Measurements from ENCODE around the gene EVI2A. TPM values are rescaled to one million over a fixed set of nuclear protein-coding genes. Genes with fewer than 3 reads are reported as not detected.

The EVI2A gene
- total and polyA plus RNA-seq, 4 donors, result 20.4 to 58.7 (median 34.5) TPM

- no peak for DNase-seq (ENCODE audit: low read depth in 4 of 6, low spot score in 6 of 6)
- no peaks in the 10 kb centered on the region for H3K9me3 ChIP-seq (ENCODE audit: control insufficient read depth, insufficient read depth, low read length)
- H3K36me3 ChIP-seq (ENCODE audit: control insufficient read depth, insufficient read depth, low read length), result no peaks in the 10 kb centered on the region
- no CpG with 5 or more reads among the region's 1 CpG for WGBS (ENCODE audit: insufficient coverage)
- H3K4me3 ChIP-seq (ENCODE audit: low read depth, low read length), result no peak overlapping the region
- H3K4me1 ChIP-seq (ENCODE audit: control insufficient read depth, insufficient read depth, low read length), result no peaks in the 10 kb centered on the region
- H3K27me3 ChIP-seq (ENCODE audit: control insufficient read depth, insufficient read depth, low read length), result no peaks in the 10 kb centered on the region
- no peak overlapping the region for H3K27ac ChIP-seq (ENCODE audit: low read depth, low read length)
These were observed 13.8 kb downstream of the EVI2A start for GRCh38 chr17:31307640-31308039.

DNA sequence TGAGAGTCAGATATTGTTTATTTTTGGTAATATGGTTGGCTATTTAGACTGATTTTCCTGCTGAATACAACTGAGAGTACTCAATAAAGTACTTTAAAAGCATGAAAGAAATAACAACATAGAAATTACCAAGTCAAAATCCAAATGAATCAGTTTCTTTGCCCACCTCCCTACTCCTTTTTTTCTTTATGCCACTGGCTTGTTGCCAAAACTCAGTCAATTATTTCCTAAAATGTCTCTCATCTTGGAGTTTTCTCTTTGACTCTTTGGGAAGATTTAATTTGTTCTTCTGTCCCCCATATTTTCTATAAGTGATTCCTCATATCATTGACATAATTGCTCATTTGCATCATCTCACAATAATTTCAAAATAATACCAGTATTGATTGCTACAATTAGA, 21.8 kb downstream of the EVI2A start:
- no peak overlapping the region for H3K27ac ChIP-seq (ENCODE audit: low read depth, low read length)
- no peaks in the 10 kb centered on the region for H3K36me3 ChIP-seq (ENCODE audit: control insufficient read depth, insufficient read depth, low read length)
- DNase-seq (ENCODE audit: low read depth in 4 of 6, low spot score in 6 of 6), result no peak
- H3K27me3 ChIP-seq (ENCODE audit: control insufficient read depth, insufficient read depth, low read length), result no peaks in the 10 kb centered on the region
- H3K9me3 ChIP-seq (ENCODE audit: control insufficient read depth, insufficient read depth, low read length), result no peaks in the 10 kb centered on the region
- H3K4me3 ChIP-seq (ENCODE audit: low read depth, low read length), result no peak overlapping the region
- no peaks in the 10 kb centered on the region for H3K4me1 ChIP-seq (ENCODE audit: control insufficient read depth, insufficient read depth, low read length)

DNA sequence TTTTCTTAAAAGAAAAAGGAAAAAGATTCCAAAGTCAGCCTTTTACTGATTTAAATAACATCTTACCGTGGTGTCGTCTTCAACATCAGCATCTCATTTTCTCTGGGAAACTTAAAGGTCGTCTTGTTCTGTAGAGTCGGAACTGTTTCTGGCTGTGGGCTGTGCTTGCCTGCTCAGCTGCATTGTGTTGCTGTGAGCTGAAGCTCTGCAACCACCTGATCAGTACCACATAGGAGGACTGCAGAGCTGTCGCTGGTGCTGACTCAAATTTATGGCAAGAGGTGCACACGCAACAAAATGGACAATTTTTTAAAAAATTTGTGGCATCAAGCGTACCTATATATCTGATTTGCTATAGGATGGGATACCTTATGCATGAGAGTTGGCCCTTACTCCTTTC, 24.3 kb downstream of the EVI2A start, which contains the start of gene OMG:
OMG (minus strand) TSS at position 150 of the 400 bp plus-strand sequence. CDS start 908 bp downstream, outside the sequence.
- 11% methylated on average over 3 of the region's 7 CpGs for WGBS (ENCODE audit: insufficient coverage)
- H3K4me1 ChIP-seq (ENCODE audit: control insufficient read depth, insufficient read depth, low read length), result no peaks in the 10 kb centered on the region
- no peaks in the 10 kb centered on the region for H3K36me3 ChIP-seq (ENCODE audit: control insufficient read depth, insufficient read depth, low read length)
- DNase-seq (ENCODE audit: low read depth in 4 of 6, low spot score in 6 of 6), result peak in 4 of 6 donors; percentile 49 to 90 (median 64)
- H3K27ac ChIP-seq (ENCODE audit: low read depth, low read length), result peak within 1 kb of the TSS; percentile 70
- H3K4me3 ChIP-seq (ENCODE audit: low read depth, low read length), result peak within 1 kb of the TSS; percentile 43
- no peaks in the 10 kb centered on the region for H3K9me3 ChIP-seq (ENCODE audit: control insufficient read depth, insufficient read depth, low read length)
- H3K27me3 ChIP-seq (ENCODE audit: control insufficient read depth, insufficient read depth, low read length), result no peaks in the 10 kb centered on the region

DNA sequence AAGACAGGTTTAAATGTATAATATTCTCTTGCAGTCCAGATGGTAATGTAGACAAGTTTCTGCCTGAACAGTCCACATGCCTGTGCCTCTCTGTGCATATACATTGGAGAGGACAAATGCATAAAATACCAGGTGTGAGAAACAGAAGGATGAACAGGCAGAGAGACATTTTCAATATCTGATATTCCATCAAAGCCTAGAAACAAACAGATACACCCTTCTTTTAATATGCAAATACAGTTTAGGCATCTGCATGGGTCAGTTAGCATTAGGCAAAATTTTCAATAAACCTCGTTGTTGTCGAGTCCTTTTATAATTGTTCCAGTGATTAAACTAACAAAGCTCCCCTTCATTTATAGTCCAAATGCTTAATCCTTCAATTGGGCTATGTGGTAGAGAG, 25.3 kb downstream of the EVI2A start:
- peak in 2 of 6 donors; percentile 43 to 44 for DNase-seq (ENCODE audit: low read depth in 4 of 6, low spot score in 6 of 6)
- Histone ChIP-seq H3K4me1 (ENCODE audit: control insufficient read depth, insufficient read depth, low read length) (no peaks in the 10 kb centered on the region), H3K27ac (ENCODE audit: low read depth, low read length) (peak overlapping the region; percentile 70), H3K27me3 (ENCODE audit: control insufficient read depth, insufficient read depth, low read length) (no peaks in the 10 kb centered on the region), H3K4me3 (ENCODE audit: low read depth, low read length) (peak overlapping the region; percentile 43), H3K36me3 (ENCODE audit: control insufficient read depth, insufficient read depth, low read length) (no peaks in the 10 kb centered on the region), H3K9me3 (ENCODE audit: control insufficient read depth, insufficient read depth, low read length) (no peaks in the 10 kb centered on the region)
- WGBS (ENCODE audit: insufficient coverage), result no CpG with 5 or more reads among the region's 2 CpGs

DNA sequence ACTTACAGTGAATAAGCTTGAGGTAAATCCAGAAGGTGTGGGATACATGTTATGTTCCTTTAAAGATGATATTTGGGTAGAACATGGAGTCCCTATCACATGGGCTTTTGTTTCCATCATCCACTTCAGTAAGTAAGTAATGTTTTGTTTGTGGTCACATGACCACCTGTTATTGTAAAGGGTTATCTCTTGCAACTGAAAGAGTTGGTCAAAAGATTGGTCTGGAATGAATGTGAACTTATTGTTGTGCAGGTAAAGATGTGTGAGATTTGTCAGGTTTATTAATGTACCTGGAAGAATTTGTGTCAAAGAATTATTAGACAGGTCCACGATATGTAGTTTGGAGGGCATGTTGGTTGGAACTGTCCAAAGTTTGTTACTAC, 25.9 kb downstream of the EVI2A start:
- Histone ChIP-seq H3K27me3 (ENCODE audit: control insufficient read depth, insufficient read depth, low read length) (no peaks in the 10 kb centered on the region), H3K4me1 (ENCODE audit: control insufficient read depth, insufficient read depth, low read length) (no peaks in the 10 kb centered on the region), H3K9me3 (ENCODE audit: control insufficient read depth, insufficient read depth, low read length) (no peaks in the 10 kb centered on the region), H3K36me3 (ENCODE audit: control insufficient read depth, insufficient read depth, low read length) (no peaks in the 10 kb centered on the region), H3K4me3 (ENCODE audit: low read depth, low read length) (peak overlapping the region; percentile 43), H3K27ac (ENCODE audit: low read depth, low read length) (peak overlapping the region; percentile 35)
- no peak for DNase-seq (ENCODE audit: low read depth in 4 of 6, low spot score in 6 of 6)
- WGBS (ENCODE audit: insufficient coverage), result 86% methylated on average over 1 of the region's 1 CpG

GRCh38 chr17:31294820-31295488, 26.5 kb downstream of the EVI2A start:
- H3K4me1 ChIP-seq (ENCODE audit: control insufficient read depth, insufficient read depth, low read length), result no peaks in the 10 kb centered on the region
- H3K27me3 ChIP-seq (ENCODE audit: control insufficient read depth, insufficient read depth, low read length), result no peaks in the 10 kb centered on the region
- 65% methylated on average over 2 of the region's 3 CpGs for WGBS (ENCODE audit: insufficient coverage)
- H3K4me3 ChIP-seq (ENCODE audit: low read depth, low read length), result peak overlapping the region; percentile 43
- no peak overlapping the region for H3K27ac ChIP-seq (ENCODE audit: low read depth, low read length)
- DNase-seq (ENCODE audit: low read depth in 4 of 6, low spot score in 6 of 6), result no peak
- no peaks in the 10 kb centered on the region for H3K36me3 ChIP-seq (ENCODE audit: control insufficient read depth, insufficient read depth, low read length)
- H3K9me3 ChIP-seq (ENCODE audit: control insufficient read depth, insufficient read depth, low read length), result no peaks in the 10 kb centered on the region

GRCh38 chr17:31294231-31294630, 27.2 kb downstream of the EVI2A start:
- DNase-seq (ENCODE audit: low read depth in 4 of 6, low spot score in 6 of 6), result no peak
- WGBS (ENCODE audit: insufficient coverage), result no CpG with 5 or more reads among the region's 3 CpGs
- no peaks in the 10 kb centered on the region for H3K27me3 ChIP-seq (ENCODE audit: control insufficient read depth, insufficient read depth, low read length)
- H3K36me3 ChIP-seq (ENCODE audit: control insufficient read depth, insufficient read depth, low read length), result no peaks in the 10 kb centered on the region
- no peak overlapping the region for H3K27ac ChIP-seq (ENCODE audit: low read depth, low read length)
- no peaks in the 10 kb centered on the region for H3K9me3 ChIP-seq (ENCODE audit: control insufficient read depth, insufficient read depth, low read length)
- peak overlapping the region; percentile 7 for H3K4me3 ChIP-seq (ENCODE audit: low read depth, low read length)
- H3K4me1 ChIP-seq (ENCODE audit: control insufficient read depth, insufficient read depth, low read length), result no peaks in the 10 kb centered on the region

DNA sequence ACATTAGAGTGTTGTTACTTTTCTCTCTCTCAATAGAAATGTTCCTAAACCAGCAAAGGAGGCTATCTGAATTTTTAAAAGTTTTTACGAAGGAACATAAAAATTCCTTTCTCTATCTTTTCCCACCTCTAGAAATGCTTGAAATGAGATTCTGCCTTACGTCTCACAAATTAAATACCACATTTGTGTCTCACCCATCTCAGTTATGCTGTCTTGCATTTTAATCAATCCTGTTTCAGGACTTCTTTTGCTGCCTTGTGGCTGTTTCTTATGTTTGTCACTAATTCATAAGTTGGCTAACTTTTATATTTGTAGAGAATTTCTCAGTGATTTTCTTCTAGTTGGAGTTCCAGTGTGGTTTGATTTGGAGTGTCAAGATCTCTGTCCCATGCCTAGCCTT, 27.8 kb downstream of the EVI2A start:
- Histone ChIP-seq H3K4me3 (ENCODE audit: low read depth, low read length) (no peak overlapping the region), H3K27ac (ENCODE audit: low read depth, low read length) (no peak overlapping the region), H3K4me1 (ENCODE audit: control insufficient read depth, insufficient read depth, low read length) (no peaks in the 10 kb centered on the region), H3K27me3 (ENCODE audit: control insufficient read depth, insufficient read depth, low read length) (no peaks in the 10 kb centered on the region), H3K9me3 (ENCODE audit: control insufficient read depth, insufficient read depth, low read length) (no peaks in the 10 kb centered on the region), H3K36me3 (ENCODE audit: control insufficient read depth, insufficient read depth, low read length) (no peaks in the 10 kb centered on the region)
- WGBS (ENCODE audit: insufficient coverage), result no CpG with 5 or more reads among the region's 2 CpGs
- DNase-seq (ENCODE audit: low read depth in 4 of 6, low spot score in 6 of 6), result no peak

DNA sequence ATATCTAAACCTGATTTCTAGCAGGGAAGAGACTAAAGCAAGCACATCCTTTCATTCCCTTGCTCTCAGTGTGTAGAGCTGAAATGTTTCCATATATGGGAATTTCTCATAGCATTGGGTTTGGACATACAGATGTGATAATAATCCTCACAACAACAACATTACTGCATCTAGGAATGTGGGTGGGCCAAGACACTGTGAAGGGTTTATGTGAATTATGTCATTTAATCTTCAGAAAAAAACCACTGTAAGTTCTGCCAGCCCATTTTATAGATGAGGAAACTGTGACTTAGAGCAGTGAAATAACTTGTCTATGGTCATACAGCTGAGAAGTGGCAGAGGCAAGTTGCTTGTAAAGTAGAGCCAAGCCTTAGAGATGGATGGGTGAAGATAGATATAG, 29.6 kb downstream of the EVI2A start:
- Histone ChIP-seq H3K9me3 (ENCODE audit: control insufficient read depth, insufficient read depth, low read length) (no peaks in the 10 kb centered on the region), H3K36me3 (ENCODE audit: control insufficient read depth, insufficient read depth, low read length) (peaks cover 4% of the 10 kb centered on the region), H3K27me3 (ENCODE audit: control insufficient read depth, insufficient read depth, low read length) (no peaks in the 10 kb centered on the region), H3K27ac (ENCODE audit: low read depth, low read length) (no peak overlapping the region), H3K4me1 (ENCODE audit: control insufficient read depth, insufficient read depth, low read length) (no peaks in the 10 kb centered on the region), H3K4me3 (ENCODE audit: low read depth, low read length) (no peak overlapping the region)
- no peak for DNase-seq (ENCODE audit: low read depth in 4 of 6, low spot score in 6 of 6)

DNA sequence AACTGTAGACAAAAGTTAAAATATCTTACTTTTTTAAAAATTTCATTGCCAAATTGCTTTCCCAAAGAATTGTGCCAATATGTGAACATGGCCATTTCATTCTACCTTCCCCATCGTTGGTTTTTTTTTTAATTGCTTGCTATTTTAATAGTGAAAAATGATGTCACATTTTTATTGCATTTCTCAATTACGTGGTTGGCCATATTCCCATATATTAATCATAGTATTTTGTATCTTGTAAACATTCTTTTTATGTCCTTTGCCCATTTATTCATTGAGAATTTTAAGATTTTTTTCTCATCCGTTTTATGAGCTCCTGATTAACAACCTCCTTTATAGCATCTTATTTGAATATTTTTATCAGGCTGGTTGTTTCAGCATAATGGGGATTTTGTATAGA, 31.6 kb downstream of the EVI2A start:
- Histone ChIP-seq H3K27me3 (ENCODE audit: control insufficient read depth, insufficient read depth, low read length) (no peaks in the 10 kb centered on the region), H3K27ac (ENCODE audit: low read depth, low read length) (no peak overlapping the region), H3K36me3 (ENCODE audit: control insufficient read depth, insufficient read depth, low read length) (peaks cover 4% of the 10 kb centered on the region), H3K9me3 (ENCODE audit: control insufficient read depth, insufficient read depth, low read length) (no peaks in the 10 kb centered on the region), H3K4me1 (ENCODE audit: control insufficient read depth, insufficient read depth, low read length) (no peaks in the 10 kb centered on the region), H3K4me3 (ENCODE audit: low read depth, low read length) (no peak overlapping the region)
- WGBS (ENCODE audit: insufficient coverage), result no CpG with 5 or more reads among the region's 3 CpGs
- DNase-seq (ENCODE audit: low read depth in 4 of 6, low spot score in 6 of 6), result no peak
